Erythroblast (primary cell): ENCODE measurements around the gene IRS2.

Experiments used
- GATA1 ChIP-seq: IDR thresholded peaks from 2 replicates; pipeline ENCODE4 v1.6.1; 2011; ENCODE audit warnings: low read depth, mild to moderate bottlenecking, control low read depth, low read length, moderate library complexity
- POLR2A ChIP-seq: IDR thresholded peaks from 2 replicates; pipeline ENCODE4 v1.6.1; 2011; ENCODE audit warnings: mild to moderate bottlenecking, low read length

DNA sequence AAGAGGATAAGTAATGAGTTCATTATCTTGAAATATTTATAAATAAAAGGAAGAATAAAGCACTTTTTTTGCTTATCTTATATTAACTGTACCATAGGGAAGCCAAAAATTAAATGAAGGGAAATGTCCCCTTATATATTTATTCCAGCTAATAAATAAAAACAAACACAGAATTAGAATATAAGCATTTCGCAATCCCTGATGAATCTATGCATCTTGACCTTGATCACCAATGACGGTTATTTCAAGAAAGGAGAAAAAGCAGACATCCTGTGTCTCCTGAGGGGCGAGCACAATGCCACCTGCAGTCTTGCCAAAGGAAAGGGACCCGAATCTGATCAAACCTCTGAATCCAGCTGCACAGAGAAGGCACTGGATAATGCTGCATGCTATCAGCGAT lies 29.3 kb upstream of the IRS2 start:
- TF ChIP-seq POLR2A (no peak), GATA1 (no peak)
